Smooth muscle cell (in vitro differentiated cells): ENCODE measurements around the gene EFTUD2. TPM values are rescaled to one million over a fixed set of nuclear protein-coding genes. Genes with fewer than 3 reads are reported as not detected.

Source experiments
- DNase-seq: peaks from one replicate; lab custom pipeline; 2025; ENCODE audit not compliant: unreplicated experiment; lab: John Stamatoyannopoulos, UW
- H2AFZ ChIP-seq: fragments of 200-600 bp; sonication (generic); 2 replicates; pipeline ENCODE4 v1.6.0; 2016; ENCODE audit warnings: antibody characterized with exemption, low read depth, mild to moderate bottlenecking
- H3F3A ChIP-seq: fragments of 200-600 bp; sonication (generic); 2 replicates; pipeline ENCODE4 v1.6.0; 2017; ENCODE audit warnings: antibody characterized with exemption, low read depth
- H3K27ac ChIP-seq: fragments of 200-600 bp; sonication (generic); 2 replicates; pipeline ENCODE4 v1.5.1; 2016; ENCODE audit warnings: low read depth, mild to moderate bottlenecking
- H3K27me3 ChIP-seq: fragments of 200-600 bp; sonication (generic); 2 replicates; pipeline ENCODE4 v1.6.1; 2016; ENCODE audit warnings: low read depth, mild to moderate bottlenecking
- H3K36me3 ChIP-seq: fragments of 200-600 bp; sonication (generic); 2 replicates; pipeline ENCODE4 v1.5.1; 2016; ENCODE audit warnings: low read depth
- H3K4me1 ChIP-seq: fragments of 200-600 bp; sonication (generic); 2 replicates; pipeline ENCODE4 v1.5.1; 2016; ENCODE audit warnings: low read depth
- H3K4me2 ChIP-seq: fragments of 200-600 bp; sonication (generic); 2 replicates; pipeline ENCODE4 v1.6.0; 2016; ENCODE audit warnings: mild to moderate bottlenecking
- H3K4me3 ChIP-seq: fragments of 200-600 bp; sonication (generic); 2 replicates; pipeline ENCODE4 v1.5.1; 2016; ENCODE audit warnings: mild to moderate bottlenecking
- H3K79me2 ChIP-seq: fragments of 200-600 bp; sonication (generic); 2 replicates; pipeline ENCODE4 v1.6.0; 2016; ENCODE audit warnings: low read depth, mild to moderate bottlenecking
- H3K9ac ChIP-seq: fragments of 200-600 bp; sonication (generic); 2 replicates; pipeline ENCODE4 v1.6.0; 2016; ENCODE audit warnings: low read depth
- H3K9me3 ChIP-seq: fragments of 200-600 bp; sonication (generic); replicated peaks from 2 replicates; pipeline ENCODE4 v1.5.1; 2016; ENCODE audit warnings: low read depth
- H4K20me1 ChIP-seq: fragments of 200-600 bp; sonication (generic); 2 replicates; pipeline ENCODE4 v1.6.0; 2016; ENCODE audit warnings: low read depth
- CTCF ChIP-seq: fragments of 200-600 bp; sonication (generic); IDR thresholded peaks from 2 replicates; pipeline ENCODE4 v1.5.1; 2017; ENCODE audit warnings: borderline replicate concordance, mild to moderate bottlenecking, antibody characterized with exemption; ENCODE audit not compliant: insufficient read depth, poor library complexity, severe bottlenecking
- WGBS: methylation state at CpG from one replicate; pipeline ENCODE4 v1.1.7; 2016; ENCODE audit warnings: low lambda C conversion rate; 5-methylcytosine and 5-hydroxymethylcytosine counted together
- polyA plus RNA-seq: library from polyadenylated mRNA; unstranded; fragments of >200 nt; fragmentation: Nextera tagmentation; extraction: Ambion mirVana; gene quantifications from 2 replicates; pipeline ENCODE4 v1.2.1, GENCODE V29; 2016
- total RNA-seq: library from RNA; depleted of rRNA; stranded (reverse); fragments of >200 nt; gene quantifications from 2 replicates; pipeline ENCODE4 v1.2.3, GENCODE V29; 2014

Gene EFTUD2
- total and polyA plus RNA-seq, 2 experiments from 2014 or later, result 57.2 to 76.0 TPM

DNA sequence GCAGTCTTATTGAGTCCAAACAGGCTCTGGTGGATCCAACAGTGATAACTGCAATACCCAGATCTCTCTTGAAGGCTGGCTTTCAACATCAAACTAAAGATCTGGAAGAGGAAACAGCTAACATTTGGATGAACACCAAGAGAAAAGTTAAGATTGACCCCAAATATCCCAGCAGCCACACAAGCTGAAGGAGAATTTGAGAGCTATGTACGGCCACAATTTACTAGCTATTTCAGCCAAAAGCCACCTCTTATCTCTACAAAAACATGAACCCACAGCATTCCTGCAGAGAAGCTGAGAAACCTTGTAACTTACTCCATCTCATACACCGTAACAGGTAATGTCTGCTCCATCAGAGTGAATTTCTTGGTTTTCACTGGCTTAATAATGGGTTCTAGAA lies 14.3 kb downstream of the EFTUD2 start:
- Histone ChIP-seq H3K79me2 (peaks cover 11% of the 10 kb centered on the region), H3K9me3 (no peaks in the 10 kb centered on the region), H3K27ac (no peak overlapping the region), H3K4me3 (no peak overlapping the region), H3K4me2 (no peak overlapping the region), H2AFZ (no peak overlapping the region), H4K20me1 (peaks cover 35% of the 10 kb centered on the region), H3K27me3 (no peaks in the 10 kb centered on the region), H3F3A (peaks cover 3% of the 10 kb centered on the region), H3K36me3 (peaks cover 19% of the 10 kb centered on the region), H3K4me1 (no peaks in the 10 kb centered on the region), H3K9ac (no peak overlapping the region)
- DNase-seq, result no peak
- WGBS, result 96% methylated on average over 2 of the region's 2 CpGs
- no peak for TF ChIP-seq CTCF

DNA sequence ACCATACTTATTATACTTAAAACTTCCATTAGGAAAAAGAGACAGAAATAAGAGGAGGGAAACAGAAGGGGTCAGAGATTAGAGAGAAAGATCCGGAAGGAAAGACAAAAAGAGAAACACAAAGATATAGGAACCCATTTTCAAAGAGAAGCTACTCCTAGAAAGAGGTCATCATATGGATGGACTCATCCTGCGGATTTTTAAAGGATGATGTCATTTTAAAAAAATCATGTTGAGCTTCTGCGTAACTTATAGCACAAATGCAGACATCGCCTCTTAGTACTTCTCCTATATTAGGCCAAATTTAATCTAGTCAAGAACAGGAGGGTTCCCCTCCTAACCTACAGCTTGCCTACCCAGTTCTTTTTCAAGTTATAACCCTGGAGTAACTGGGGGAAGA lies 18.1 kb downstream of the EFTUD2 start:
- peaks cover 3% of the 10 kb centered on the region for H3F3A ChIP-seq
- H3K27ac ChIP-seq, result no peak overlapping the region
- TF ChIP-seq CTCF, result no peak
- no peaks in the 10 kb centered on the region for H3K27me3 ChIP-seq
- no peaks in the 10 kb centered on the region for H3K79me2 ChIP-seq
- DNase-seq, result no peak
- H3K36me3 ChIP-seq, result peaks cover 19% of the 10 kb centered on the region
- H3K9ac ChIP-seq, result no peak overlapping the region
- 87% methylated on average over 4 of the region's 4 CpGs for WGBS
- H3K9me3 ChIP-seq, result no peaks in the 10 kb centered on the region
- no peaks in the 10 kb centered on the region for H3K4me1 ChIP-seq
- no peaks in the 10 kb centered on the region for H4K20me1 ChIP-seq
- H3K4me2 ChIP-seq, result no peak overlapping the region
- H2AFZ ChIP-seq, result no peak overlapping the region
- H3K4me3 ChIP-seq, result no peak overlapping the region

DNA sequence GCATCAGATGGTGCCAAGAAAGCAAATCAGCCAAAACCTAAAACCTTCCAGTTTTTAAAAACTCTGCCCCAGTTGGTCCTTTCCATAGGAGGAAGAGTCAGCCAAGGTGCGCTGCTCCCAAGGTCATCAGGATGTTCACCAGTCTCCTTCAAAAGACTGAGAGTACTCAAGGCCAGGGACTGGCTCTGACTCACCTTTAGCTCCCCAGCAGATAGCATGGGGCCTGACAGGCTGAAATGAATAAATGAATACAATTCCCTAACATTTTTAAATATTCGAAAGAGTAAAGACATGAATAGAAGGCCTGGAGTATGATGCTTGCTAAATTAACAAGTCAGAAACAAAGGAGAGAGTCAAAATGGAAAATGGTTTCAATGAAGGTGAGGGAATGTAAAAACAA lies 19.2 kb downstream of the EFTUD2 start:
- no peaks in the 10 kb centered on the region for H4K20me1 ChIP-seq
- H3K9me3 ChIP-seq, result no peaks in the 10 kb centered on the region
- no peak overlapping the region for H2AFZ ChIP-seq
- no peak overlapping the region for H3K4me2 ChIP-seq
- no peaks in the 10 kb centered on the region for H3K4me1 ChIP-seq
- peaks cover 3% of the 10 kb centered on the region for H3F3A ChIP-seq
- no peak overlapping the region for H3K4me3 ChIP-seq
- DNase-seq, result no peak
- H3K79me2 ChIP-seq, result no peaks in the 10 kb centered on the region
- H3K27me3 ChIP-seq, result no peaks in the 10 kb centered on the region
- no peak overlapping the region for H3K9ac ChIP-seq
- H3K27ac ChIP-seq, result no peak overlapping the region
- no peak for TF ChIP-seq CTCF
- H3K36me3 ChIP-seq, result peaks cover 16% of the 10 kb centered on the region
- 87% methylated on average over 2 of the region's 2 CpGs for WGBS

DNA sequence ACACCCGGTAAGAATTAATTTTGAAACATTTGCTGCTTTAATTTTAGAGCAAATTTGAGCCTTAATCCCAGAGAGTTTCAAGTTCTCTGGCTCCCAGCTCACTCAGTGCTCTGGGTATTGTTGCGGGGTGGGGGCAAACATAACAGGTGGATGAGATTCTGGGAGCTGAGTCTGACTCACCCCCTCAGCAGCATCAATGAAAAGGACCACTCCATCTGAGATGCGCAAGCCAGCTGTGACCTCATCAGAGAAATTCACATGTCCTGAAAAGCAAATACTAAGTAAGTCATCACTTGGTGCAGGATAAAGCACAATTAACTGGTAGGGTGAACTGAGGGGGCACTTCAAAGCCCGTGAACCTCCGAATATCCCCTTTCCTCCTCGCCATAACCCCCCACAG lies 19.9 kb downstream of the EFTUD2 start:
- DNase-seq, result no peak
- Histone ChIP-seq H2AFZ (no peak overlapping the region), H3K36me3 (peaks cover 16% of the 10 kb centered on the region), H3K79me2 (no peaks in the 10 kb centered on the region), H3K4me2 (no peak overlapping the region), H3F3A (peaks cover 3% of the 10 kb centered on the region), H3K9me3 (no peaks in the 10 kb centered on the region), H3K9ac (no peak overlapping the region), H4K20me1 (no peaks in the 10 kb centered on the region), H3K27ac (no peak overlapping the region), H3K4me3 (no peak overlapping the region), H3K27me3 (no peaks in the 10 kb centered on the region), H3K4me1 (no peaks in the 10 kb centered on the region)
- TF ChIP-seq CTCF, result no peak
- WGBS, result 86% methylated on average over 6 of the region's 6 CpGs
